T-helper 2 cell treated with Interferon-gamma antibody and Interleukin-4, amounts not matched to agents 5 μg/mL and 100 μg/mL, for 36 hours (primary cell): ENCODE data around the gene ELFN2.
A peak's percentile ranks its signal among the peaks of the same experiment; 100 is the strongest.
"Not testable (repeated sequence)": the region's sequence is repeated elsewhere in the genome, so short reads cannot be mapped to it uniquely, and the experiment has no call there.

Source experiments
- DNase-seq: peaks from one replicate; pipeline ENCODE4 v3.0.0; 2021; ENCODE audit warnings: low spot score
- H3K27ac Mint-ChIP-seq: one replicate; pipeline ENCODE4 v1.8.0; 2021; ENCODE audit warnings: mild to moderate bottlenecking, mixed read lengths
- H3K27me3 Mint-ChIP-seq: one replicate; pipeline ENCODE4 v1.8.0; 2021; ENCODE audit warnings: low read depth, mixed read lengths
- H3K36me3 Mint-ChIP-seq: one replicate; pipeline ENCODE4 v1.8.0; 2021; ENCODE audit warnings: low read depth, mixed read lengths
- H3K4me1 Mint-ChIP-seq: one replicate; pipeline ENCODE4 v1.8.0; 2021; ENCODE audit warnings: low read depth, mixed read lengths
- H3K4me3 Mint-ChIP-seq: one replicate; pipeline ENCODE4 v1.8.0; 2022; ENCODE audit warnings: mild to moderate bottlenecking, moderate library complexity, mixed read lengths
- H3K9me3 Mint-ChIP-seq: one replicate; pipeline ENCODE4 v1.8.0; 2021; ENCODE audit warnings: mixed read lengths

Gene ELFN2

DNA sequence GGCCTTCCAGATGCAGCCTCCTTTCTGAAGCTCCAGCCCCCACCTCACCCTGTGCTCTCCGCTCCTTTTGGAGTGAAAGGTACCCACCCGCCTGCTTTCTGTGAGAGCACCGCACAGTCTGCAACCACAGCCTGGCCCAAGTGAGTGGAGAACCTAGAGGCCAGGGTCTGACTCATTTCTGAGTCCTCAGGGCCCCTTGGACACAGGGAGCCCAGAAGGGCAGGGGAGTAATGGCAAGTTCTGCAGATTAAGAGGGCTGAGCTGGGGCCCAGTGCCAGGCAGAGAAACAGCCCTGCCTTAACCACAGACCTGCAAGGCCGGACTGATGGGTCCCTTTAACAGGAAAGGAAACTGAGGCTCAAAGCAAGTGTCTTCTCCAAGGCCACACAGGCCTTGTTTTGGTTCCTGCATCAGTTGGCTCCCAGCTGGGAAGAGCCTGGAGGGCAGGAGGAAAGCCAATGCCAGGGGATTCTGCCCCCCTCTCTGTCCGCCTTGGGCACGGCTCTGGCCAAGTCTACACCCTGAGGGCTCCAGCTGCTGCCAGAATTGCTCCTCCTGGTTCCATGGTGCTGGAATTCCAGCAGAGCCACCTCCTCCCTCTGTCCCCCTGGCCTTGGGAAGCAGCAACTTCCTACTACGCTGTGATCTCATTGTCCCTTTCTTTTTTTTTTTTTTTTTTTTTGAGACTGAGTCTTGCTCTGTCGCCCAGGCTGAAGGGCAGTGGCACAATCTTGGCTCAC, 89.9 kb downstream of the ELFN2 start:
- no peaks in the 10 kb centered on the region for H3K9me3 Mint-ChIP-seq
- no peak overlapping the region for H3K27ac Mint-ChIP-seq
- peaks cover 54% of the 10 kb centered on the region for H3K27me3 Mint-ChIP-seq
- H3K4me3 Mint-ChIP-seq = no peak overlapping the region
- no peak for DNase-seq
- peaks cover 3% of the 10 kb centered on the region for H3K4me1 Mint-ChIP-seq
- no peaks in the 10 kb centered on the region for H3K36me3 Mint-ChIP-seq

DNA sequence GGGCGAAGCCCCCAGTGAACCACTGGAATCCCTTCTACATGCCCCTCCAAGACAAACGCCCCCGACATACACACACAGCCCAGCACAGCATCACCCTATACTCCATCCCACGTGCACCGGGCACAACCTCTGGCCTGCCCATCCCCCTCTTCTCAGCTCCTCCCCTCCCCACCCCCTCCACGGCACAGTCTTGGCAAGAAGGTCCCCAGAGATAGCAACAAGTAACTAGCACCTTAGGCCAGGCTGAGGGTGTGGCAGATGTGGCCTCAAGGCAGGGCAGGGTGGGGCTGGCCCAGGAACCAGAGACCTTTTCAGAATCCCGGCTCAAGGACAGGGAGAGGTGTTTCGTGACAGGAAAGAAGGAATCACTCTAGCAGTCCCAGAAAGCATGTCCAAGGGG, 90.7 kb downstream of the ELFN2 start:
- peaks cover 59% of the 10 kb centered on the region for H3K27me3 Mint-ChIP-seq
- H3K4me1 Mint-ChIP-seq = peaks cover 5% of the 10 kb centered on the region
- no peak overlapping the region for H3K4me3 Mint-ChIP-seq
- no peaks in the 10 kb centered on the region for H3K9me3 Mint-ChIP-seq
- no peaks in the 10 kb centered on the region for H3K36me3 Mint-ChIP-seq
- no peak overlapping the region for H3K27ac Mint-ChIP-seq
- DNase-seq = no peak

DNA sequence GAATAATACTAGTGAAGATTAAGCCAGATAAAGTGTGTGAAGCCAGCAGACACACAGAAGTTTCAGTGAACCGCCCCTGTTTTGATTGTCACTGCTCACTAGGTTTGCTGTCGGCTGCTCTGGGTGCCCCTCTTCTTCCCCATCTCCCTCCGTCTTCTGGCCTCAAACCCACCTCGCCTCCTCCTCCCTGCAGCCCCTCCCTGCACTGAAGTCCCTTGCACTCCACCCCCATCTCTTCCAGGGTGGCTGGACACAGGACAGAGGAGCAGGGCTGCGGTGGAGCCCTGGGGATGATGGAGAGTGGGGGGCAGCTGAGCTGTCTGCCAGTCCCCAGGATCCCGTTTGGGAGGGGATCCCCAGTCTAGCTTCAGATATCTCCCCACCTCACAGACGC, 91.5 kb downstream of the ELFN2 start:
- Mint-ChIP-seq H3K4me3 (no peak overlapping the region), H3K4me1 (peaks cover 5% of the 10 kb centered on the region), H3K27ac (no peak overlapping the region), H3K9me3 (no peaks in the 10 kb centered on the region), H3K36me3 (no peaks in the 10 kb centered on the region), H3K27me3 (peaks cover 62% of the 10 kb centered on the region)
- DNase-seq = no peak

DNA sequence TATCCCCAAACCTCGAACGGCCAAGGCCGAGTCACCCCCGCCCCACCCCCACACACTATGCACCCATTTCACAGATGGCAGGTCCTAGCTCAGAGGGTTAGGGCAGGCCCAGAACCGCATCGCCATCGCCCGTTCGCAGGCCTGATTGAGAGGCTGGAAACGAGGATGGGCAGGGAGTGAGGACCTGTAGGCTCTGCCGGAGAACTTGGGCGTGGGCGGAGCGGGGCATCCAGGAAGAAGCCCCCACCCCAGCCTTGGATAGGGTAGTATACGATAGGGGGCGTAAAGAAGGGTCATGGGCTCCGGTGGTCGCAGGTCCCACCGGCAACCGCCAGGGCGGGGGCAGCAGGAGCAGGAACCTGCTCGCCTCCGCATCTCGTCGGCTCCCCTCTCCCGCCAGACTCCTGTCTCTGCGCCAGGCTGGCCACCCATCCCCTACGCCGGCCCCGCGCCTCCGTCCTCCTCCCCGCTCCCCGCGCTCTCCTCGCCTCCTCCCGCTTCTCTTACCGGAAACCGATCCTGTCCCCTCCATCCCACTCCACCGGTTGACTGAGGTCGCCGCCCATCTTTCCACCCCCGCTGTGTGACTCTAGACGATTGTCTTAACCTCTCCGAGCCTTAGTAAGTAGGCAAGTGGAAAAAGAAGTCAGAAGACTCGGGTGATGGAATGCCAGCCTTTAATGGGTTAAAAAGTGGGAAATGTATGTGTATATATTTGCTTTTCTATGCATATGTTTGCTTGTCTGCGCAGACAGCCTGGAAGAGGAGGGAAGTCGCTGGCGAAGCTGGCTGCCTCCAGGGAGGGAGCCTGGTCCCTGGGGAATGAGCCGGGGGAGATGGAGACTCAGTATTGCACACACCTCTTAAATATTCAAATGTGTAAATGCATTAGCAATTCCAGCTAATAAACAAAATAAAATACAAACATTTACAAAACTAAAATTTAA, 92.1 kb downstream of the ELFN2 start:
- no peak overlapping the region for H3K27ac Mint-ChIP-seq
- peaks cover 64% of the 10 kb centered on the region for H3K27me3 Mint-ChIP-seq
- H3K36me3 Mint-ChIP-seq = no peaks in the 10 kb centered on the region
- H3K4me3 Mint-ChIP-seq = no peak overlapping the region
- peaks cover 6% of the 10 kb centered on the region for H3K4me1 Mint-ChIP-seq
- H3K9me3 Mint-ChIP-seq = no peaks in the 10 kb centered on the region
- no peak for DNase-seq

DNA sequence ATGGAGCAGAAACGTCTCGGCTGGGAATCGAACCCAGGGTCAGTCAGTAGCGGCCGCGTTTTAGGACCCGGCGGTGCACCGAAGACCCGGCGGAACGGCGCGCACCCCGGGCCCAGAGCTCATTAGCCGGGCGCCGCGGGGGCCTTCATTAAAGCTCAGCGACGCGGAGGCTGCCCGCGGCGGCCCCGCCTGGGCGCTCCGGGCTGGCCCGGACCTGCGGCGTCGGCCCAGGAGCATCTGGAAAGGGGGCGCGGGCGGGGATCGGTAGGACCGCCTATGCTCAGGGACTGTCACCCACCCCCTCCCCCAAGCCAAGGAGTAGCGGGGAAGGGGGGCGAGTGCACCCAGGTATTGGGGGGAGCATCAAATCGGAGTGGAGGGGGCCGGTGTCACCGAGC, 92.8 kb downstream of the ELFN2 start:
- Mint-ChIP-seq H3K36me3 (no peaks in the 10 kb centered on the region), H3K27ac (no peak overlapping the region), H3K9me3 (no peaks in the 10 kb centered on the region), H3K4me1 (peaks cover 6% of the 10 kb centered on the region), H3K27me3 (peaks cover 67% of the 10 kb centered on the region), H3K4me3 (no peak overlapping the region)
- DNase-seq = no peak

DNA sequence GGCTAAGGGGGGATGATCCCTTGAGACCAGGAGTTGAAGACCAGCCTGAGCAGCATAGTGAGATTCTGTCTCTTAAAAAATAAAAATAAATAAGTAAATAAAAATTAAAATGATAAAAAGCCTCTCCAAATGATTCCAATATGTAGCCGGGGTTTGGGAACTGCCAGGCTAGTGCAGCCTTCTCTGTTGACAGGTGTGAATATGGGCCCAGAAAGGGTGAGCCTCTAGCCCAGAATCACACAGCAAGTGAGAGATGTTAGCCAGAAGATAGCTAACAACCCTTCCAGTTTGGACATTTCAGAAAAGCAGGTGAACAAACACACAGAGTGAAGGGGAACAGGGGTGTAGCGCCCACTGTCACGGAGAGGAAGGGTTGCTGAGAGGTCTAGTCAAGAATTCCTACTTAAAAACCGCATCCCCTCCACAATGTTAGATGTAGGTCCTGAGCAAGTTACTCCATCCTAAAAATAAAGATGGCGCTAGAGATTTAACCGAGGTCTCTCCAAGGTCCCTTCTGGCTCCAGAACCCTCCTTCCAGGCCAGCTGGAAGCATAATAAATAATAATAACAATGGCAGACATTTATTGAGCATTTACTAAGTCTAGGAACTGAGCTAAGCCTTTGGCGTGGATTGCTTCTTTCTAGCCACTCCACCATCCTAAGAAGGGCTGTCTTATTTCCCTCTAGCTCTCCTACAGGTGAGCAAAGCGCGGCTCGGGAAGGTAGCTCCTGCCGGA, 93.4 kb downstream of the ELFN2 start:
- Mint-ChIP-seq H3K27ac (no peak overlapping the region), H3K36me3 (no peaks in the 10 kb centered on the region), H3K4me3 (no peak overlapping the region), H3K9me3 (no peaks in the 10 kb centered on the region), H3K27me3 (peaks cover 73% of the 10 kb centered on the region), H3K4me1 (peaks cover 6% of the 10 kb centered on the region)
- no peak for DNase-seq

DNA sequence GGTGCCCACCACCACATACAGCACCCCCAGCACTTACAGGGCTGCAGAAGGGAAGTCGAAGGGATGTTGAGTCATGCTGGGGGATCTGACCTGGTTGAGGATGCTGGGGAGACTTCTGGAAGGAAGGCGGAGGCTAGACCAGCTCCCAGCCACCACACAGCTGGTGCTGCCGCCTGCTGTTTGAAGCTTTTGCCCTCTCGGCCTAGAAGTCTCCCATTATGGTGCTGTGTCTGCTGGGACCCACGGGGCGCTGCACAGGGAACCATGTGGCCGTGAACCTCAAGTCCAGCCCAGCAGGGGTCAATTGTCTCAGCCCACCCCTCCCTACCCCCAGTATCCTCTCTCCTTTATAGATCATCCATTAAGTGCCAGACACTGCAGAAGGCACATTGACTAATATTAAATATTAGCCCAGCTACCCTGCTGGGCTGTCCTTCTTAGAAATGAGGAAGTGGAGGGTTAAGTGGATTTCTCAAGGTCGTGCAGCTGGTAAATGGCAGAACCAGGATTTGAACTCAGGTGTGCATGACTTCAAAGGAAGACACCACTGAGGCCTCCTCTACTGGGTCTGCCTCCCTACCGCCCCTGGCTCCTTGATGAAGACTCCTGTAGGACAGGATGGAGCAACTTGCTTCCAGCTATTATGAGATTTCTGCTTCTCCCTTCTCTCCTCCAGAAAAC, 95.3 kb downstream of the ELFN2 start:
- Mint-ChIP-seq H3K9me3 (no peaks in the 10 kb centered on the region), H3K4me1 (peaks cover 6% of the 10 kb centered on the region), H3K36me3 (no peaks in the 10 kb centered on the region), H3K27ac (no peak overlapping the region), H3K4me3 (no peak overlapping the region), H3K27me3 (peaks cover 82% of the 10 kb centered on the region)
- DNase-seq = no peak

DNA sequence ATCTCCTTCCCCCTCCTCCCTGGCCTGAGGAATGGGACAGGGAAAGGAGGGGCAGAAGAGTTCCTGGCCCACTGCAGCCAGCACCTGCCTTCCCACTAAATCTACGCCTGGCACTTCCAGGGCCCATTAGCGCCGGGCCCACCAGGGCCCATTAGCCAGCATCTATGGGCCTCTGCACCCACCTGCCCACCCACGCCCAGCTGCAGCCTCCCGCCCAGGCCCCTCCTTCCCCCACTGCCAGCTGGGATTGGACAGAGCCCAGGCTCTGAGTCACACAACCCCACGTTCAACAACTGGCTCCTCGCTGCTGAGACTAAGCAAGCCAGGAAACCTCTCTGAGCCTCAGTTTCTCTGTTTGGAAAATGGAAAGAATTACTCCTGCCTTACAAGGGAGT, 96.2 kb downstream of the ELFN2 start:
- Mint-ChIP-seq H3K36me3 (no peaks in the 10 kb centered on the region), H3K4me1 (peaks cover 6% of the 10 kb centered on the region), H3K27ac (no peak overlapping the region), H3K27me3 (peaks cover 81% of the 10 kb centered on the region), H3K4me3 (no peak overlapping the region), H3K9me3 (no peaks in the 10 kb centered on the region)
- no peak for DNase-seq

DNA sequence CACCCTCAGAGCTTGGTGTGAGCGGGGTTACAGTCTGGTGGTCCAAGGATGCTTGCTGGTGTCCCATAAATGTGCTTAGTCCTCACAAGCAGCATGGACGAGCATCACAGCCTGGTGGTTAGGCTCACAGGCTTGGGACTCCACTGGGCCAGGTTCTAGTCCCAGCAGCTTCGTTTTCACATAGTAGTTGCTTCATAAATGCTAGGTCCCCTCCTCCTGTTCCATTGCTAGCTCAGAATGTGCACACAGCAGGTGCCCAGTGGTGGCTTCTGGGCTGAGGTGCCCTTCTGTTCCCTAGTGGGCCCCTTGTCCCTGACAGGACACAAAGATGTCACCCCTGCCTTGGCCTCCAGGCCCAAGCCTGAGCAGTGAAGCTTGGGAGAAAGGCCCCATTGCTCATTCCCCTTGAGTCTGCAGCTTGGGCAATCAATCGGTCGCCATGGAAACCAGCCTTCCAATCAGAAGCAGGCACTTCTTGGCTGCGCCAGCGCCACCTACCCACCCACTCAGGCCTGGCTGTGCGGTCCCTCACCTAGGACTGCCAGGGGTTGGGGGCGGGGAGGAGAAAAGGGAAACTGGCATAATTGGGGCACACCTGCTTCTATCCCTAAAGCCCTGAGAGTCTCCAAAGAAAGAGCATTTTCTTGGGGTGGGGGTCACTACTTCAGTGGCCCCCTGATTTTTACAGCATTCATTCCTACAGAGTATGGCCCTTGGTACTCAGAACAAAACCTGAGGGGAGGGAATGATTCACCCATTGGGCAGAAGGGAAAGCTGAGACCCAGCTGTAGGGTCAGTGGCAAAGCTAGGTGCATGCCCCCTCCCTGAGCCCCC, 96.9 kb downstream of the ELFN2 start:
- Mint-ChIP-seq H3K4me1 (peaks cover 6% of the 10 kb centered on the region), H3K9me3 (no peaks in the 10 kb centered on the region), H3K27me3 (peaks cover 77% of the 10 kb centered on the region), H3K27ac (no peak overlapping the region), H3K4me3 (no peak overlapping the region), H3K36me3 (no peaks in the 10 kb centered on the region)
- peak; percentile 39 for DNase-seq

DNA sequence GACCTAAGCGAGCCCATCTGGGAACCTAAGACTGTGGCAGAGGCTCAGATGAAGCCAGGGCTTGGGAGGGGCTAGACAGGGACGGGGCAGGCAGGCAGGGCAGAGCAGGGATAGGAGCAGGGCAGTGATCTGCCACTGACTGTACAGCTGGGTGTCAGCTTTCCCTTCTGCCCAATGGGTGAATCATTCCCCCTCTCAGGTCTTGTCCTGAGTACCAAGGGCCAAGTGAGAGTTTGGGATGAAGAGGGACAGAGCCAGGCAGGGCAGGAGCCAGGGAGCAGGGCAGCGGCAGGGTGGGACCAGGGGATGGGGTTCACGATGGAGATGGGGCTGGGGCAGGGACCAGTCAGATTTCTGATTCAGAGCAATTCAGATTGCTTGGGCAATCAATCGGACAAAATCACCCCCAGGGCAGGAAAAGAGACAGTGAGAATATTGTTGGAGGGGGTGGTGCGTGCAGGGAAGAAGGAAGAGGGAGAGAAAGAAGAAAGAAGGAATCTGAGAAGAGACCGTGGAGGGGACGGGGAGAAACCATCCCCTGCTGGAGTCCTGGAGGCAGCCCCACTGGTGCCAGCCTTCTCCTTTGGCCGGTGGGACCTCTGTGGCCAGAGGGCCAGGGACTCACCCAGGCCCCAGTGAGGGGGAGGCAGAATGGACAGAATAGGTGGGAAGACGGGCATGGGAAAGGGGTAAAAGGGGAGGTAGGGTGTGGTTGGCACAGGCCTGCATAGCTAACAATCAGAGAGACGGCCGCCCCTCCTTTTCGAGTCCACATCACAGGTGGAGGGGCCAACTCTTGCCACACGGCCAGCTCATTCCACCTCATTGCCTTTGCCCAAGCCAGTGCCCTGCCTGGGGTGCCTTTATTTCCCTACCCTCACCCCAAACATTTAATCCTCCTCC, 97.8 kb downstream of the ELFN2 start:
- Mint-ChIP-seq H3K27ac (no peak overlapping the region), H3K9me3 (no peaks in the 10 kb centered on the region), H3K36me3 (no peaks in the 10 kb centered on the region), H3K27me3 (peaks cover 74% of the 10 kb centered on the region), H3K4me1 (peaks cover 3% of the 10 kb centered on the region), H3K4me3 (no peak overlapping the region)
- DNase-seq = no peak

DNA sequence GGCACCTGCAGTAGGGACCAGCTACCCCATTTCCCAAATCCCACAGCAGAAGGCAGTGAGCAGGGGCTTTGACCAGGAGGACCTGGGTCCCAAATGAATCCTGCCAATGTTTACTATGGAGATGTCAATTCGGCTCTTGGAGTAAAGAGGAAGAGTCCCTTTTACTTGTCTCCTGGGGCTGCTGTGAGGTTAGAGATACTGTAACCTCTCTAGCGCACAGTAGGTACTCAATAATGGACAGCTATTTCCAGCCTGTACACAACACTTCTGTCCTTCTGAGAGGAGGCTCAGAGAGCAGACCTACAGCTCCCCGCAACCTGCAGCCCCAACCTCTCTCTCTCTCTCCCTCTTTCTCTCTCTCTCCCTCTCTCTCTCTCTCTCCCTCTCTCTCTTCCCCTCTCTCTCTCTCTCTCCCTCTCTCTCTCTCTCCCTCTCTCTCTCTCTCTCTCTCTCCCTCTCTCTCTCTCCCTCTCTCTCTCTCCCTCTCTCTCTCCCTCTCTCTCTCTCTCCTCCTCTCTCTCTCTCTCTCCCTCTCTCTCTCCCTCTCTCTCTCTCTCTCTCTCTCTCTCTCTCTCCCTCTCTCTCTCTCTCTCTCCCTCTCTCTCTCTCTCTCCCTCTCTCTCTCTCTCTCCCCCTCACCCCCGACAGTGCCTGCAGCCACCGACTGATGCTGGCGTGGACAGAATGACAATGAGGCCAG, 98.6 kb downstream of the ELFN2 start:
- H3K4me3 Mint-ChIP-seq, H3K4me1 Mint-ChIP-seq, H3K27ac Mint-ChIP-seq, H3K9me3 Mint-ChIP-seq, DNase-seq, H3K36me3 Mint-ChIP-seq: not testable (repeated sequence)
- peaks cover 75% of the 10 kb centered on the region for H3K27me3 Mint-ChIP-seq

DNA sequence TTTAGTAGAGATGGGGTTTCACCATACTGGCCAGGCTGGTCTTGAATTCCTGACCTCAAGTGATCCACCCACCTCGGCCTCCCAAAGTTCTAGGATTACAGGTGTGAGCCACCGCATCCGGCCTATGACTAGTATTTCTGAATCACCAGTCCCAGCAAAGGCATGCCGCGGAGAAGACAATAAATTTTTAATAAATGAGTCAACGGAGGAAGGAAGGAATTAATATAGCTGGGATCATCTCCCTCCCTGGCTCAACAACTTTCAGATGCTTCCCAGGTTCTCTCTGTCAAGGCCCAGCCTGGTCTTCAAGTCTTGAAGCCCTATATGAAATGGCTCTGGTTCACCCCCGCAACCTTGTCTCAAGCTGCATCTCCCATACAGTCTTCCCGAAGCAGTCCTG, 99.3 kb downstream of the ELFN2 start:
- Mint-ChIP-seq H3K27me3 (peaks cover 77% of the 10 kb centered on the region), H3K4me1 (peaks cover 3% of the 10 kb centered on the region), H3K27ac (no peak overlapping the region), H3K9me3 (no peaks in the 10 kb centered on the region), H3K4me3 (no peak overlapping the region), H3K36me3 (no peaks in the 10 kb centered on the region)
- no peak for DNase-seq
